A673 (cell line): ENCODE measurements around the gene FLT1. TPM values are rescaled to one million over a fixed set of nuclear protein-coding genes. Genes with fewer than 3 reads are reported as not detected.

ENCODE experiments used
- BruUV-seq: library from RNA; stranded (reverse); fragments of 400-500 nt; replicated peaks from 2 replicates; lab custom pipeline; 2021; lab: Mats Ljungman, UMichigan
- CTCF ChIA-PET: fragments of 300-600 bp; sonication (Branson Sonifier 250); formaldehyde crosslinking; loops from one replicate; lab custom pipeline; 2022; ENCODE audit warnings: antibody characterized with exemption; lab: Charles Lee
- POLR2A ChIA-PET: fragments of 300-600 bp; sonication (Branson Sonifier 250); formaldehyde crosslinking; loops from one replicate; lab custom pipeline; 2022; ENCODE audit warnings: antibody characterized with exemption; ENCODE audit not compliant: low non-redundant PET; lab: Charles Lee
- DNase-seq: peaks from one replicate; pipeline ENCODE4 v3.0.0-alpha.2; 2015; ENCODE audit warnings: low spot score
- H3K27ac ChIP-seq: fragments of 200-600 bp; sonication (generic); 2 replicates; pipeline ENCODE4 v1.5.1; 2016; ENCODE audit warnings: mixed run types, low read depth, mild to moderate bottlenecking, mixed read lengths, antibody characterized with exemption, low read length; ENCODE audit not compliant: poor library complexity, severe bottlenecking
- H3K27me3 ChIP-seq: fragments of 200-600 bp; sonication (generic); replicated peaks from 2 replicates; pipeline ENCODE4 v1.6.1; 2017; ENCODE audit warnings: mixed run types, low read depth, mild to moderate bottlenecking, mixed read lengths, antibody characterized with exemption, low read length; ENCODE audit not compliant: insufficient read depth, poor library complexity
- H3K36me3 ChIP-seq: fragments of 200-600 bp; sonication (generic); 2 replicates; pipeline ENCODE4 v1.6.1; 2016; ENCODE audit warnings: mixed run types, mild to moderate bottlenecking, mixed read lengths, antibody characterized with exemption, low read length; ENCODE audit not compliant: insufficient read depth, poor library complexity, severe bottlenecking
- H3K4me1 ChIP-seq: fragments of 200-600 bp; sonication (generic); 2 replicates; pipeline ENCODE4 v1.6.1; 2017; ENCODE audit warnings: mixed run types, mild to moderate bottlenecking, mixed read lengths, antibody characterized with exemption, low read length; ENCODE audit not compliant: insufficient read depth, poor library complexity, severe bottlenecking
- H3K4me3 ChIP-seq: fragments of 200-600 bp; sonication (generic); 2 replicates; pipeline ENCODE4 v1.5.1; 2016; ENCODE audit warnings: low read depth, mixed run types, mild to moderate bottlenecking, mixed read lengths, low read length; ENCODE audit not compliant: poor library complexity, severe bottlenecking
- H3K9me3 ChIP-seq: fragments of 200-600 bp; sonication (generic); 2 replicates; pipeline ENCODE4 v1.6.1; 2016; ENCODE audit warnings: mixed run types, low read depth, mild to moderate bottlenecking, mixed read lengths, antibody characterized with exemption, low read length; ENCODE audit not compliant: poor library complexity, severe bottlenecking
- CTCF ChIP-seq: fragments of 300-800, 200-600 bp; sonication (generic); conservative IDR thresholded peaks from 2 replicates; pipeline ENCODE4 v1.5.1; 2017; ENCODE audit warnings: low read depth, mild to moderate bottlenecking, antibody characterized with exemption, low read length, moderate library complexity, mixed read lengths
- EZH2 ChIP-seq: fragments of 200-600 bp; sonication (generic); IDR thresholded peaks from 2 replicates; pipeline ENCODE4 v1.6.1; 2017; ENCODE audit warnings: borderline replicate concordance, low read depth, mild to moderate bottlenecking, mixed read lengths, antibody characterized with exemption, low read length; ENCODE audit not compliant: poor library complexity, severe bottlenecking
- intact Hi-C: fragments of 100-400 bp; cut with micrococcal nuclease; formaldehyde crosslinking; loops from one replicate; pipeline ENCODE4 v1.10.0; 2022; ENCODE audit not compliant: unreplicated experiment
- total RNA-seq: library from RNA; stranded (reverse); gene quantifications from 2 replicates; pipeline ENCODE4 v1.2.3, GENCODE V29; 2021

The FLT1 gene
- total RNA-seq, 1 experiment from 2014 or later: 5.2 TPM

GRCh38 chr13:28268800-28269223 lies 226.1 kb downstream of the FLT1 start:
- Histone ChIP-seq H3K27me3 (no peaks in the 10 kb centered on the region), H3K36me3 (peaks cover 14% of the 10 kb centered on the region), H3K4me3 (no peak overlapping the region), H3K27ac (no peak overlapping the region), H3K4me1 (no peaks in the 10 kb centered on the region), H3K9me3 (no peaks in the 10 kb centered on the region)
- DNase-seq: no peak
- CTCF ChIA-PET: no interaction called here
- POLR2A ChIA-PET: no interaction called here
- no TSS peak for BruUV-seq
- TF ChIP-seq EZH2 (no peak), CTCF (no peak)
- intact Hi-C loops: no loop called here

- H3K4me3 ChIP-seq: no peak overlapping the region
- TF ChIP-seq EZH2 (no peak), CTCF (no peak)
- DNase-seq: no peak
- H3K27me3 ChIP-seq: no peaks in the 10 kb centered on the region
- intact Hi-C loops: no loop called here
- H3K36me3 ChIP-seq: peaks cover 22% of the 10 kb centered on the region
- ChIA-PET CTCF (no interaction called here), POLR2A (no interaction called here)
- H3K9me3 ChIP-seq: no peaks in the 10 kb centered on the region
- no TSS peak for BruUV-seq
- no peak overlapping the region for H3K27ac ChIP-seq
- no peaks in the 10 kb centered on the region for H3K4me1 ChIP-seq
Measured at GRCh38 chr13:28267497-28267896, 227.4 kb downstream of the FLT1 start.

- intact Hi-C loops: no loop called here
- H3K27ac ChIP-seq: no peak overlapping the region
- no peaks in the 10 kb centered on the region for H3K27me3 ChIP-seq
- TF ChIP-seq EZH2 (no peak), CTCF (no peak)
- no peak for DNase-seq
- BruUV-seq: no TSS peak
- CTCF ChIA-PET: no interaction called here
- peaks cover 30% of the 10 kb centered on the region for H3K36me3 ChIP-seq
- H3K9me3 ChIP-seq: no peaks in the 10 kb centered on the region
- H3K4me1 ChIP-seq: no peaks in the 10 kb centered on the region
- no peak overlapping the region for H3K4me3 ChIP-seq
- POLR2A ChIA-PET: no interaction called here
Measured at GRCh38 chr13:28258417-28258816, 236.5 kb downstream of the FLT1 start.
